SK-N-SH (cell line): Measurements from ENCODE around the gene ADGRB2. TPM values are rescaled to one million over a fixed set of nuclear protein-coding genes. Genes with fewer than 3 reads are reported as not detected.
A peak's percentile ranks its signal among the peaks of the same experiment; 100 is the strongest.

Experiments
- CTCF ChIA-PET: fragments of 300-600, 350-600 bp; formaldehyde crosslinking; extraction: SDS; loops from one replicate; lab custom pipeline; 2021; lab: Yijun Ruan, JAX
- POLR2A ChIA-PET: fragments of 350-600 bp; sonication (Branson Sonifier 250); formaldehyde crosslinking; extraction: SDS; loops from one replicate; lab custom pipeline; 2020; ENCODE audit warnings: antibody characterized with exemption, inconsistent platforms; lab: Yijun Ruan, JAX
- DNase-seq: peaks from one replicate; pipeline ENCODE4 v3.0.0; 2012
- H2AFZ ChIP-seq: fragments of 200-600 bp; sonication (generic); 2 replicates; pipeline ENCODE4 v1.8.1; 2016; ENCODE audit warnings: antibody characterized with exemption, mild to moderate bottlenecking, low read depth
- H3F3A ChIP-seq: fragments of 200-600 bp; sonication (generic); replicated peaks from 2 replicates; pipeline ENCODE3; 2016; ENCODE audit warnings: antibody characterized with exemption, mild to moderate bottlenecking; ENCODE audit not compliant: insufficient read depth
- H3K27ac ChIP-seq, 2 experiments: fragments of 200-500 bp in 1 of 2; fragments of 200-600 bp in 1 of 2; sonication (Bioruptor generic) in 1 of 2; sonication (generic), shearing (Covaris generic) in 1 of 2; 2 replicates each; pipeline versions ENCODE4 v1.5.1 to v1.6.1; 2014 to 2016; ENCODE audit warnings: low read depth in 2 of 2, inconsistent platforms in 1 of 2, low read length in 1 of 2, mild to moderate bottlenecking in 1 of 2, mixed read lengths in 1 of 2
- H3K27me3 ChIP-seq: fragments of 200-600 bp; sonication (generic), shearing (Covaris generic); 2 replicates; pipeline ENCODE4 v1.6.1; 2016; ENCODE audit warnings: mixed run types; ENCODE audit not compliant: insufficient read depth
- H3K36me3 ChIP-seq, 2 experiments: fragments of 200-500 bp in 1 of 2; fragments of 200-600 bp in 1 of 2; sonication (Bioruptor generic) in 1 of 2; sonication (generic) in 1 of 2; replicated peaks in 1 of 2; 2 replicates each; pipeline versions ENCODE3 to v1.5.1; 2014 to 2016; ENCODE audit warnings: low read length in 1 of 2, mild to moderate bottlenecking in 1 of 2; ENCODE audit not compliant: insufficient read depth in 2 of 2, control insufficient read depth in 1 of 2
- H3K4me1 ChIP-seq, 2 experiments: fragments of 200-500 bp in 1 of 2; fragments of 200-600 bp in 1 of 2; sonication (Bioruptor generic) in 1 of 2; sonication (generic), shearing (Covaris generic) in 1 of 2; 2 replicates each; pipeline versions ENCODE4 v1.5.1 to v1.6.1; 2014 to 2016; ENCODE audit warnings: low read depth in 1 of 2, low read length in 1 of 2, mixed run types in 1 of 2; ENCODE audit not compliant: insufficient read depth in 2 of 2, control insufficient read depth in 1 of 2
- H3K4me2 ChIP-seq: fragments of 200-600 bp; sonication (generic), shearing (Covaris generic); 2 replicates; pipeline ENCODE4 v1.6.1; 2017; ENCODE audit warnings: mixed run types
- H3K4me3 ChIP-seq, 2 experiments: fragments of 200-500 bp in 1 of 2; fragments of 200-600 bp in 1 of 2; sonication (Bioruptor generic) in 1 of 2; sonication (generic), shearing (Covaris generic) in 1 of 2; 2 replicates each; pipeline versions ENCODE4 v1.5.1 to v1.8.1; 2014 to 2016; ENCODE audit warnings: low read depth in 2 of 2, inconsistent platforms in 1 of 2, low read length in 1 of 2, mild to moderate bottlenecking in 1 of 2, mixed read lengths in 1 of 2, moderate library complexity in 1 of 2
- H3K79me2 ChIP-seq: fragments of 200-600 bp; sonication (generic); 2 replicates; pipeline ENCODE4 v1.8.1; 2017; ENCODE audit warnings: mild to moderate bottlenecking; ENCODE audit not compliant: insufficient read depth
- H3K9ac ChIP-seq: fragments of 200-600 bp; sonication (generic); 2 replicates; pipeline ENCODE4 v1.6.1; 2017; ENCODE audit warnings: mixed run types
- H3K9me2 ChIP-seq: fragments of 200-600 bp; sonication (generic); 2 replicates; pipeline ENCODE4 v1.6.1; 2017; ENCODE audit warnings: mixed run types
- H3K9me3 ChIP-seq: fragments of 200-600 bp; sonication (generic); 2 replicates; pipeline ENCODE4 v1.6.1; 2017; ENCODE audit warnings: mixed run types, mild to moderate bottlenecking, moderate library complexity
- H4K20me1 ChIP-seq: fragments of 200-600 bp; sonication (generic); 2 replicates; pipeline ENCODE4 v1.6.1; 2017; ENCODE audit warnings: mild to moderate bottlenecking, mixed run types; ENCODE audit not compliant: insufficient read depth
- FOSL2 ChIP-seq: IDR thresholded peaks from 2 replicates; pipeline ENCODE4 v1.4.0; 2012; ENCODE audit warnings: low read depth, mild to moderate bottlenecking, moderate library complexity, borderline replicate concordance
- FOXJ3 ChIP-seq: sonication (generic); formaldehyde crosslinking; IDR thresholded peaks from 2 replicates; pipeline ENCODE4 v1.5.1; 2020; ENCODE audit warnings: mild to moderate bottlenecking, missing genetic modification reagents
- FOXM1 ChIP-seq: IDR thresholded peaks from 2 replicates; pipeline ENCODE4 v1.4.0; 2012; ENCODE audit warnings: low read depth, mild to moderate bottlenecking
- GABPA ChIP-seq: IDR thresholded peaks from 2 replicates; pipeline ENCODE4 v1.4.0; 2012; ENCODE audit warnings: low read depth, mild to moderate bottlenecking
- GATA2 ChIP-seq: sonication (generic); formaldehyde crosslinking; IDR thresholded peaks from 2 replicates; pipeline ENCODE4 v1.5.0; 2020; ENCODE audit warnings: mild to moderate bottlenecking, missing genetic modification reagents
- JUND ChIP-seq: IDR thresholded peaks from 2 replicates; pipeline ENCODE4 v1.4.0; 2012
- NFIC ChIP-seq: IDR thresholded peaks from 2 replicates; pipeline ENCODE4 v1.4.0; 2012; ENCODE audit warnings: borderline replicate concordance
- RAD21 ChIP-seq: IDR thresholded peaks from 2 replicates; pipeline ENCODE4 v1.6.1; 2012; ENCODE audit warnings: mild to moderate bottlenecking, low read length
- RCOR1 ChIP-seq: fragments of 150-350 bp; IDR thresholded peaks from 2 replicates; pipeline ENCODE4 v1.6.1; 2017; ENCODE audit warnings: antibody characterized with exemption, low read length
- RXRA ChIP-seq: IDR thresholded peaks from 2 replicates; pipeline ENCODE4 v1.4.0; 2012; ENCODE audit warnings: low read depth, mild to moderate bottlenecking, borderline replicate concordance
- TCF12 ChIP-seq: IDR thresholded peaks from 2 replicates; pipeline ENCODE4 v1.4.0; 2012
- TEAD4 ChIP-seq: IDR thresholded peaks from 2 replicates; pipeline ENCODE4 v1.4.0; 2012; ENCODE audit warnings: mild to moderate bottlenecking, borderline replicate concordance; ENCODE audit not compliant: insufficient read depth
- YY1 ChIP-seq: IDR thresholded peaks from 2 replicates; pipeline ENCODE4 v1.4.0; 2012; ENCODE audit warnings: low read depth, mild to moderate bottlenecking
- WGBS: methylation state at CpG from one replicate; pipeline ENCODE4 v1.1.6; 2017; ENCODE audit warnings: low lambda C conversion rate; 5-methylcytosine and 5-hydroxymethylcytosine counted together
- polyA plus RNA-seq, 3 experiments: library from polyadenylated mRNA; depleted of rRNA; stranded (reverse); fragments of >200 nt; gene quantifications; 2 replicates each; pipeline ENCODE4 v1.2.3, GENCODE V29; 2012
- TF ChIP-seq, protein P1 (sequence below): fragments of 150-350 bp; IDR thresholded peaks from 2 replicates; pipeline ENCODE4 v1.6.1; 2016; ENCODE audit warnings: mild to moderate bottlenecking, low read depth, low read length
- TF ChIP-seq, protein P2 (sequence below): IDR thresholded peaks from 2 replicates; pipeline ENCODE4 v1.4.0; 2012; ENCODE audit warnings: low read depth, borderline replicate concordance

The ADGRB2 gene
- polyA plus RNA-seq, 1 of the 3 experiments (the other 2 are of a cell fraction), result 13.0 TPM

DNA sequence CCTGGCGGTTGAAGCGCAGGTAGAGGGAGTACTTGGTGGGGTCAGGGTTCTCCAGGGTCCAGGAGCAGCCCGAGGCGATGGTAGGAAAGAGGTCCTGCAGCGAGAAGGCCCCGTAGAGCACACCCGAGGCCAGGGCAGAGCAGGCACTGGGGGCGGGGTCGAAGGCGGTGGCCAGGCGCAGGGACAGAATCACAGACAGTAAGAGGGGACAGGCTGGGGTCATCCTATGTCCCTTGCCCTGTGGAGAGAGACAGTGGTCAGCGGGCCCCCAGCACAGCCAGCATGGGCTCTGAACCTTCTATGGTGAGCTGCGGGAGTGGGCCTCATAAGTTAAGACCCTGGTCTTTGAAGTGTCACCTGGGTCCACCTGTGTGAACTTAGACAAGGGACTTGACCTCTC lies 7.6 kb downstream of the ADGRB2 start:
- H3K9me2 ChIP-seq, result no peaks in the 10 kb centered on the region
- peaks cover 0 to 2% of the 10 kb centered on the region in 2 experiments for H3K36me3 ChIP-seq
- H4K20me1 ChIP-seq, result 0 out of 2 replicates have a peak, but pooled peaks cover 14% of the 10 kb centered on the region
- H3K9ac ChIP-seq, result no peak overlapping the region
- H3K79me2 ChIP-seq, result peaks cover 12% of the 10 kb centered on the region; the same call in 1 of the 2 replicates
- peaks cover 2% of the 10 kb centered on the region for H3F3A ChIP-seq
- no peak overlapping the region for H3K4me2 ChIP-seq
- H2AFZ ChIP-seq, result no peak overlapping the region
- ChIA-PET POLR2A (interaction anchor here (0.6 kb wide), 1 partner anchor 31 kb away, joined by 3 read pairs; no protein-coding TSS in a partner anchor), CTCF (interaction anchor here (1.0 to 25.0 kb wide), 3 partner anchors 9 to 41 kb away, joined by 3 to 707 read pairs (median 156); no protein-coding TSS in a partner anchor)
- TF ChIP-seq FOSL2, result no peak
- no peak for TF ChIP-seq FOXJ3 (CRISPR knock-in tag)
- no peak for TF ChIP-seq TEAD4
- no peak for TF ChIP-seq YY1
- TF ChIP-seq NFIC, result no peak
- DNase-seq, result no peak
- H3K4me1 ChIP-seq, result peaks cover 44 to 68% of the 10 kb centered on the region in 2 experiments
- H3K9me3 ChIP-seq, result no peaks in the 10 kb centered on the region
- no peak overlapping the region for H3K27ac ChIP-seq
- H3K27me3 ChIP-seq, result no peaks in the 10 kb centered on the region
- WGBS, result 95% methylated on average over 12 of the region's 13 CpGs
- H3K4me3 ChIP-seq, result no peak overlapping the region

- ChIA-PET POLR2A (interaction anchor here (0.6 to 1.3 kb wide), 2 partner anchors 26 to 47 kb away, joined by 3 to 4 read pairs; no protein-coding TSS in a partner anchor), CTCF (interaction anchor here (1.0 to 25.0 kb wide), 5 partner anchors 9 to 92 kb away, joined by 3 to 707 read pairs (median 15); no protein-coding TSS in a partner anchor)
- H3K36me3 ChIP-seq, result peaks cover 0 to 2% of the 10 kb centered on the region in 2 experiments
- H2AFZ ChIP-seq, result no peak overlapping the region
- H3K9me2 ChIP-seq, result no peaks in the 10 kb centered on the region
- peak overlapping the region in 1 of 2 experiments; percentile 20; a peak in 2 of 4 replicates for H3K27ac ChIP-seq
- H3K79me2 ChIP-seq, result peaks cover 7% of the 10 kb centered on the region; the same call in 1 of the 2 replicates
- H3K9ac ChIP-seq, result no peak overlapping the region
- peaks cover 7% of the 10 kb centered on the region for H3F3A ChIP-seq
- H3K4me3 ChIP-seq, result no peak overlapping the region
- H4K20me1 ChIP-seq, result peaks cover 14% of the 10 kb centered on the region; the same call in 1 of the 2 replicates
- no peaks in the 10 kb centered on the region for H3K9me3 ChIP-seq
- H3K4me2 ChIP-seq, result no peak overlapping the region
- H3K4me1 ChIP-seq, result peaks cover 42 to 62% of the 10 kb centered on the region in 2 experiments; a peak in 3 of 4 replicates
- TF ChIP-seq JUND, result no peak
- peak; percentile 48; the same call in 1 of the 2 replicates for TF ChIP-seq GATA2 (CRISPR knock-in tag)
- H3K27me3 ChIP-seq, result no peaks in the 10 kb centered on the region
- WGBS, result 89% methylated on average over 25 of the region's 30 CpGs
- DNase-seq, result peak; percentile 60
Observed at GRCh38 chr1:31755850-31756492, 8.2 kb downstream of the ADGRB2 start.

DNA sequence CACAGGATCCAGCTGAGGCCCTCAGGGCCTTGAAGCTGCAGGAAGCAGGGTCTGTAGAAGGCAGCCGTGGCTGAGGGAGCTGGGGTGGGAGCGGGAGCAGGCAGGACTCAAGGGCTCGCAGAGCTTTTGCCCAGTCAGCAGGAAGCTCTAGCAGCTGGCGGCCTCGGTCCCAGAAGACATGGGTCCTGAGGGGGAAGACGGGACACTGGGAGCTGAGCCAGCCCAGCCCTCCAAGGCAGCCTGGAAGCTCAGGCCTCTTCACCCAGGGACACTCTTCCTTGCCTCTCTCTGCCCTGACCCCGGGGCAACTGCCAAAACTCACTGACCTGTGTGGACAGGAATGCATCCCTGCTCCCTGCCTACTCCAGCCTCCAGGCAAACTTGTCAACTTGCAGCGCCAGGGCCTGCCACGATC lies 8.9 kb downstream of the ADGRB2 start:
- H3F3A ChIP-seq, result peaks cover 8% of the 10 kb centered on the region
- peaks cover 41 to 58% of the 10 kb centered on the region in 2 experiments; a peak in 3 of 4 replicates for H3K4me1 ChIP-seq
- no peak overlapping the region for H2AFZ ChIP-seq
- H3K9me2 ChIP-seq, result no peaks in the 10 kb centered on the region
- H3K9ac ChIP-seq, result no peak overlapping the region
- peak overlapping the region in 1 of 2 experiments; percentile 20; a peak in 2 of 4 replicates for H3K27ac ChIP-seq
- peak; percentile 69 for DNase-seq
- H3K4me3 ChIP-seq, result no peak overlapping the region
- no peaks in the 10 kb centered on the region for H3K27me3 ChIP-seq
- H4K20me1 ChIP-seq, result peaks cover 14% of the 10 kb centered on the region; the same call in 1 of the 2 replicates
- H3K4me2 ChIP-seq, result peak overlapping the region; percentile 41; the same call in 1 of the 2 replicates
- H3K9me3 ChIP-seq, result no peaks in the 10 kb centered on the region
- POLR2A ChIA-PET, result interaction anchor here (1.3 kb wide), 1 partner anchor 27 kb away, joined by 4 read pairs; no protein-coding TSS in a partner anchor
- WGBS, result 53% methylated on average over 6 of the region's 9 CpGs
- CTCF ChIA-PET, result interaction anchor here (1.1 to 25.0 kb wide), 5 partner anchors 9 to 154 kb away, joined by 3 to 707 read pairs (median 15); no protein-coding TSS in a partner anchor
- peaks cover 4% of the 10 kb centered on the region; the same call in 1 of the 2 replicates for H3K79me2 ChIP-seq
- H3K36me3 ChIP-seq, result peaks cover 0 to 2% of the 10 kb centered on the region in 2 experiments
- TF ChIP-seq NFIC (peak; percentile 59), FOSL2 (no peak), TCF12 (peak; percentile 26; the same call in 1 of the 2 replicates), FOXJ3 (CRISPR knock-in tag) (peak; percentile 12; the same call in 1 of the 2 replicates), FOXM1 (no peak), RXRA (peak; percentile 64; the same call in 1 of the 2 replicates), RAD21 (no peak), GABPA (no peak), RCOR1 (no peak), GATA2 (CRISPR knock-in tag) (no peak)
- TF ChIP-seq, protein P1, sequence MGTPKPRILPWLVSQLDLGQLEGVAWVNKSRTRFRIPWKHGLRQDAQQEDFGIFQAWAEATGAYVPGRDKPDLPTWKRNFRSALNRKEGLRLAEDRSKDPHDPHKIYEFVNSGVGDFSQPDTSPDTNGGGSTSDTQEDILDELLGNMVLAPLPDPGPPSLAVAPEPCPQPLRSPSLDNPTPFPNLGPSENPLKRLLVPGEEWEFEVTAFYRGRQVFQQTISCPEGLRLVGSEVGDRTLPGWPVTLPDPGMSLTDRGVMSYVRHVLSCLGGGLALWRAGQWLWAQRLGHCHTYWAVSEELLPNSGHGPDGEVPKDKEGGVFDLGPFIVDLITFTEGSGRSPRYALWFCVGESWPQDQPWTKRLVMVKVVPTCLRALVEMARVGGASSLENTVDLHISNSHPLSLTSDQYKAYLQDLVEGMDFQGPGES, result no peak
- TF ChIP-seq, protein P2, sequence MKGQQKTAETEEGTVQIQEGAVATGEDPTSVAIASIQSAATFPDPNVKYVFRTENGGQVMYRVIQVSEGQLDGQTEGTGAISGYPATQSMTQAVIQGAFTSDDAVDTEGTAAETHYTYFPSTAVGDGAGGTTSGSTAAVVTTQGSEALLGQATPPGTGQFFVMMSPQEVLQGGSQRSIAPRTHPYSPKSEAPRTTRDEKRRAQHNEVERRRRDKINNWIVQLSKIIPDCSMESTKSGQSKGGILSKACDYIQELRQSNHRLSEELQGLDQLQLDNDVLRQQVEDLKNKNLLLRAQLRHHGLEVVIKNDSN, result no peak
